ENCODE measurements around the gene OR10AD1. TPM values are rescaled to one million over a fixed set of nuclear protein-coding genes. Genes with fewer than 3 reads are reported as not detected.

The OR10AD1 gene
- polyA plus RNA-seq, 3 donors: not detected

Other genes with a start within 250 kb of the OR10AD1 start
- gene TMEM106C, start 239.7 kb downstream of the OR10AD1 start, polyA plus RNA-seq: 1 to 10 TPM; 8.7 to 9.7 (median 9.0) TPM
- not detected for gene COL2A1, start 198.8 kb downstream of the OR10AD1 start, polyA plus RNA-seq
- gene SENP1, start 97.2 kb downstream of the OR10AD1 start, polyA plus RNA-seq: 1 to 10 TPM; 5.2 to 8.0 (median 6.0) TPM
- gene PFKM, start 83.9 kb downstream of the OR10AD1 start, polyA plus RNA-seq: 1 to 10 TPM; 2.8 to 8.4 (median 3.0) TPM
- 10 to 100 TPM; 23.8 to 50.0 (median 38.4) TPM for gene ASB8, start 45.8 kb downstream of the OR10AD1 start, polyA plus RNA-seq
- gene CCDC184, start 19.6 kb downstream of the OR10AD1 start, polyA plus RNA-seq: under 1 TPM in 1 of 3 donors, not detected in 2; 0.03 TPM
- gene ZNF641, start 147.6 kb upstream of the OR10AD1 start, polyA plus RNA-seq: 10 to 100 TPM; 12.1 to 21.7 (median 12.6) TPM

Data from CD14-positive monocyte (primary cell).